Measurements from ENCODE around the gene AMPD2. TPM values are rescaled to one million over a fixed set of nuclear protein-coding genes. Genes with fewer than 3 reads are reported as not detected.
A peak's percentile ranks its signal among the peaks of the same experiment; 100 is the strongest.

AMPD2 gene
- total RNA-seq, result 10 to 100 TPM; 71.1 to 76.0 TPM
- 10 to 100 TPM; 21.9 to 33.9 (median 24.4) TPM for polyA plus RNA-seq
- 68.2 to 152 (median 107) reads per million in 6 experiments for total RNA-seq

DNA sequence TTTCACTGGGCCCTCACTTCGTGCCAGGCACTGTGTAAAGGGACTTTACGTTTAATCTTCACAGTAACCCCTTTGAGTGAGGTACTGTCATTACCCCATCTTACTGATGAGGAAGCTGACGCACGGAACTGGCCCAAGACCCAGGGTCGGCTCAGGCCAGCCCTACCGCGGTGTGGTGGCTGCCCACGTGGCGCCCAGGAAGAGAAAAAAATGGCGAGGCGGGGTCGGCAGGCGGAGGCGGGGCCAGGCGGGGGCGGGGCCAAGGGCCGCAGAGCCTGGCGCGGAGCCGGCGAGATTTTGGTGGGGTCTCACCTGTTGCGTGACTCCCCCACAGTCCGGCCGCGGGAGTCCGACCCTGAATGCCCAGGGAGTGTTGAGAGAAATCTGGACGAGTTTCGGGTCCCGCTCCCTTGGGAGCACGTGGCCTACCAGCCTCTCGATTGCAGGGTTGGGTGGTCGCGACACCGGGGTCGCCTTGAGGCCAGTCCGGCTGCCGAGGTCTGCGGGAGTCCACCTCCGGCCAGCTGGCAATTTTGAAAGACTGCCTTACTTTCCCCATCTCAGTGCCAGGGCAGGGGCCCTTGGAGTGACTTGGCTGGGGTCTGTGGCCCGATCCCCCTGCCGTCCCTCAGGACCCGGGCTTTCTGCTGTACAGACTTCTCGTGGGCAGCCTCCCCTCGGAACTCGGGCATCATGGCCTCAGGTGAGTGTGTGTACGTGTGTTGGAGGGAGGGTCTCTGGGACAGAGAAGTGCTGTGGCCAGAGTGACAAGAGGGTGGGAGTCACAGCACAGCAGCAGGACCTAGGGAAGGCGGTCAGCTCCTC is at the start of gene AMPD2, which contains the start of gene GNAT2:
AMPD2 (plus strand) TSS at position 262 of the 825 bp plus-strand sequence. CDS start 1,339 bp downstream, outside the sequence.
GNAT2 (minus strand) TSS at position 41 of the 825 bp plus-strand sequence. CDS start 6,746 bp downstream, outside the sequence.
- POLR2A ChIA-PET, result interaction anchor here (0.7 to 4.7 kb wide), 6 partner anchors 18 to 365 kb away, joined by 3 to 48 read pairs (median 4); partner anchors contain the start of genes AHCYL1, ATXN7L2 and GNAI3
- H3K27ac Mint-ChIP-seq, result peak within 1 kb of the TSS; percentile 92 to 99 (median 98)
- H3K9me3 Mint-ChIP-seq, result no peaks in the 10 kb centered on the region
- no peaks in the 10 kb centered on the region for H3K27me3 Mint-ChIP-seq
- H3K4me1 Mint-ChIP-seq, result peaks cover 46 to 84% (median 68%) of the 10 kb centered on the region in 4 donors
- H3K36me3 Mint-ChIP-seq, result no peaks in the 10 kb centered on the region
- peak within 1 kb of the TSS; percentile 91 to 99 (median 97) for H3K4me3 Mint-ChIP-seq
- DNase-seq (peak; percentile 44 to 85 (median 66)), ATAC-seq (peak; percentile 15 to 35)

- DNase-seq (no peak), ATAC-seq (no peak)
- H3K27ac Mint-ChIP-seq, result no peak overlapping the region
- no peaks in the 10 kb centered on the region for H3K9me3 Mint-ChIP-seq
- H3K4me1 Mint-ChIP-seq, result peaks cover 22 to 38% (median 33%) of the 10 kb centered on the region in 4 donors
- no peaks in the 10 kb centered on the region for H3K27me3 Mint-ChIP-seq
- peaks cover 0 to 20% (median 0%) of the 10 kb centered on the region in 3 donors for H3K36me3 Mint-ChIP-seq
- POLR2A ChIA-PET, result no interaction called here
- H3K4me3 Mint-ChIP-seq, result no peak overlapping the region
Measured at GRCh38 chr1:109570414-109570813, 49.2 kb upstream of the AMPD2 start.

- POLR2A ChIA-PET, result no interaction called here
- no peaks in the 10 kb centered on the region for H3K27me3 Mint-ChIP-seq
- no peaks in the 10 kb centered on the region for H3K9me3 Mint-ChIP-seq
- H3K4me1 Mint-ChIP-seq, result peaks cover 10 to 21% (median 12%) of the 10 kb centered on the region in 4 donors
- H3K27ac Mint-ChIP-seq, result peak overlapping the region in 3 of 10 donors; percentile 22 to 47 (median 28)
- DNase-seq (no peak), ATAC-seq (no peak)
- no peak overlapping the region for H3K4me3 Mint-ChIP-seq
- H3K36me3 Mint-ChIP-seq, result peaks cover 0 to 48% (median 3%) of the 10 kb centered on the region in 3 donors
Measured at GRCh38 chr1:109573785-109574184, 45.9 kb upstream of the AMPD2 start.

- ATAC-seq, result no peak
- no peak for DNase-seq
- peaks cover 9 to 85% (median 10%) of the 10 kb centered on the region in 3 donors for H3K36me3 Mint-ChIP-seq
- H3K27me3 Mint-ChIP-seq, result no peaks in the 10 kb centered on the region
- peaks cover 0 to 7% (median 3%) of the 10 kb centered on the region in 4 donors for H3K4me1 Mint-ChIP-seq
- no peaks in the 10 kb centered on the region for H3K9me3 Mint-ChIP-seq
- peak overlapping the region in 4 of 10 donors; percentile 14 to 39 (median 18) for H3K27ac Mint-ChIP-seq
- POLR2A ChIA-PET, result interaction anchor here (0.6 kb wide), 1 partner anchor 95 kb away, joined by 3 read pairs; no protein-coding TSS in a partner anchor
- no peak overlapping the region for H3K4me3 Mint-ChIP-seq
Measured at GRCh38 chr1:109578947-109579443, 40.6 kb upstream of the AMPD2 start.

DNA sequence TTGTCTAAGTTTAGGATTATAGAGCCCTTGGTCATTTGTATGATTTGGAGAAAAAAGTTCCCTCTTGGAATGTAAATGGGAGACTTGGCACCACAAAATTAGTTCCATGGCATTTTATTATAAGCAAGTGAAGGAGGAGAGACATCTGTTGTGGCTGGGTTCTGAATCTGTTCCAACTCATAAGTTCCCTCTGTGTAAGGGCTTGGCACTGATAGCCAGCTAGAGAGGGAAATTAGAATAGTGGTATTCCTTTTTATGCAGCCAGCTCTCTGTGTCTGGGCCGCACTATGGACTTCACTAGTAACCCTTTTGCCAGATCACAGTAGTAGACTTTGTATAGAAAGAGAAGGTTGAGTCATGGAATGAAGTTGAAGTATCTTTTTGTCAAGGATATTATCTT is 40.1 kb upstream of the AMPD2 start:
- Mint-ChIP-seq H3K9me3 (no peaks in the 10 kb centered on the region), H3K36me3 (peaks cover 9 to 89% (median 12%) of the 10 kb centered on the region in 3 donors), H3K4me1 (peaks cover 0 to 7% (median 2%) of the 10 kb centered on the region in 4 donors), H3K27me3 (no peaks in the 10 kb centered on the region), H3K4me3 (no peak overlapping the region), H3K27ac (peak overlapping the region in 1 of 10 donors; percentile 17)
- POLR2A ChIA-PET, result interaction anchor here (0.6 kb wide), 1 partner anchor 95 kb away, joined by 3 read pairs; no protein-coding TSS in a partner anchor
- ATAC-seq (no peak), DNase-seq (no peak)

DNA sequence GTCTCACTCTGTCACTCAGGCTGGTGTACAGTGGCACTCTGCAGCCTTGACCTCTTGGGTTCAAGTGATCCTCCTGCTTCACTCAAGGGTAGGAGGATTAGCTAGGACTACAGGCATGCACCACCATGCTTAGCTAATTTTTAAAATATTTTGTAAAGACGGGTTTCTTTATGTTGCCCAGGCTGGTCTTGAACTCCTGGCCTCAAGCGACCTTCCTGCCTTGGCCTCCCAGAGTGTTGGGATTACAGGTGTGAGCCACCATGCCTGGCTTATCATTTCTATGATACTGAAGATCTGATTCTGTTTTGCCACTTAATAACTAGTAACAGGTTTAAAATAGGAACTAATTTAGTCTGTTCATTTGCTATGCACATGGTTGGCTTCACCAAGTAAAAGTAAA is 37.6 kb upstream of the AMPD2 start:
- Mint-ChIP-seq H3K36me3 (peaks cover 15 to 87% (median 25%) of the 10 kb centered on the region in 3 donors), H3K27ac (no peak overlapping the region), H3K27me3 (no peaks in the 10 kb centered on the region), H3K4me1 (peaks cover 0 to 5% (median 1%) of the 10 kb centered on the region in 4 donors), H3K9me3 (no peaks in the 10 kb centered on the region), H3K4me3 (no peak overlapping the region)
- DNase-seq (no peak), ATAC-seq (no peak)
- POLR2A ChIA-PET, result no interaction called here

DNA sequence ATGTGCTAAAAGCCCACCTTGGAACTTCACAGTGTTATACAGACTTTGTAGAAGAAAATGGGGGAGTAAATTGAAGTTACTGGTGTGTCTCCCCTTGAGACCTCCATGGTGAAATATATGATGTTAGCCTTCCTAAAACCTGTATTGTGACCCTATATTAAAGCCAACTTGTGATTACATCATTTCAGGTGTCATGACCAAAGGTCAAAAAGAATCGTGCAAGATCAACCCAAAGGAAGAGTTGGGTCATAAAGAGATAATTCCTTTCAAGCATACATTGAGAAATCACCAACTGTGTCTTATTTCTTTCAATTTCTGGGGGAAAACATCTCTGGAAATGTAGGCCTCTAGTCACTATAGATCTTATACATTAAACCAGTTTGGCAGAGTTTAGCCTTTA is 34.9 kb upstream of the AMPD2 start:
- DNase-seq (no peak), ATAC-seq (no peak)
- Mint-ChIP-seq H3K27me3 (no peaks in the 10 kb centered on the region), H3K4me3 (no peak overlapping the region), H3K4me1 (peaks cover 0 to 6% (median under 1%) of the 10 kb centered on the region in 4 donors), H3K36me3 (peaks cover 14 to 92% (median 21%) of the 10 kb centered on the region in 3 donors), H3K9me3 (no peaks in the 10 kb centered on the region), H3K27ac (peak overlapping the region in 2 of 10 donors; percentile 6 to 66)
- POLR2A ChIA-PET, result no interaction called here

DNA sequence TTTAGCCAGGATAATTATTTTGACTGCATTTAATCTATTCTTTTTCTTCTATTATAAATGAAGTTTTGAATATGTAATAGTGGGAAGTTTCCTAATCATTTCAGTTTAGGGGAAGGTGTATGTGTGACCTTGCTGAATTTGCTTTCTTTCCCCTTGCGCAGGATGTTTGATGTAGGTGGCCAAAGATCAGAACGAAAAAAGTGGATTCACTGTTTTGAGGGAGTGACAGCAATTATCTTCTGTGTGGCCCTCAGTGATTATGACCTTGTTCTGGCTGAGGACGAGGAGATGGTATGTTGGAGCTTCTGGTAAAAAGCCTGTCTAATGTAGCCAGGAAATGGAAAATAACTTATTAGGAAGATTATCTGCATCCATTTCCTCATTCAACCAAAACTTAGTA is 33.6 kb upstream of the AMPD2 start:
- no peaks in the 10 kb centered on the region for H3K27me3 Mint-ChIP-seq
- peaks cover 14 to 91% (median 19%) of the 10 kb centered on the region in 3 donors for H3K36me3 Mint-ChIP-seq
- ATAC-seq, result no peak
- POLR2A ChIA-PET, result no interaction called here
- H3K4me1 Mint-ChIP-seq, result peaks cover 0 to 6% (median 0%) of the 10 kb centered on the region in 4 donors
- peak overlapping the region in 1 of 10 donors; percentile 30 for H3K27ac Mint-ChIP-seq
- no peak for DNase-seq
- no peak overlapping the region for H3K4me3 Mint-ChIP-seq
- H3K9me3 Mint-ChIP-seq, result no peaks in the 10 kb centered on the region

- H3K4me1 Mint-ChIP-seq, result peaks cover 0 to 6% (median 0%) of the 10 kb centered on the region in 4 donors
- POLR2A ChIA-PET, result no interaction called here
- H3K4me3 Mint-ChIP-seq, result no peak overlapping the region
- DNase-seq (no peak), ATAC-seq (no peak)
- H3K36me3 Mint-ChIP-seq, result peaks cover 14 to 89% (median 23%) of the 10 kb centered on the region in 3 donors
- peak overlapping the region in 6 of 10 donors; percentile 15 to 78 (median 34) for H3K27ac Mint-ChIP-seq
- no peaks in the 10 kb centered on the region for H3K27me3 Mint-ChIP-seq
- no peaks in the 10 kb centered on the region for H3K9me3 Mint-ChIP-seq
Measured at GRCh38 chr1:109589177-109589576, 30.5 kb upstream of the AMPD2 start.

GRCh38 chr1:109589679-109590078 is 30.0 kb upstream of the AMPD2 start:
- no peak overlapping the region for H3K4me3 Mint-ChIP-seq
- H3K36me3 Mint-ChIP-seq, result peaks cover 11 to 89% (median 24%) of the 10 kb centered on the region in 3 donors
- ATAC-seq (no peak), DNase-seq (no peak)
- peak overlapping the region in 6 of 10 donors; percentile 23 to 78 (median 42) for H3K27ac Mint-ChIP-seq
- H3K9me3 Mint-ChIP-seq, result no peaks in the 10 kb centered on the region
- H3K27me3 Mint-ChIP-seq, result no peaks in the 10 kb centered on the region
- H3K4me1 Mint-ChIP-seq, result peaks cover 0 to 6% (median 0%) of the 10 kb centered on the region in 4 donors
- POLR2A ChIA-PET, result no interaction called here

DNA sequence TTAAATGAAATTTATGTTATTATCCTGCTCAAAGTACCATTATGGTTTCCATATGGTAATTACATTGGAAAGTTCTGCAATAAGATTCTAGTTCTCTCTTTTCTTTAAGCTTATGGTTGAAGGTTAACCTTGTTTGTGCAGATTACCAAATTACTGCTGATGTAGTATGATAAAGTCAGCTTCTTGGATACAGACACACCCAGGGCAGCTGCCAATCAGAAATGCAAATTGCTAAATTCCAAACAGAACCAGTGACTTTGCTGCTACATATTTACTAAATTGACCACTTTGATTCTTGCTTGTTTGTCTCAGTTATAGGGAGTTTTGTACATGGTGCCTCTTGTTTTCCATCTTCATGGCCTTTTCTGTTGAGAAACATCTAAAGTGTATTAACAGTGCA is 26.7 kb upstream of the AMPD2 start:
- Mint-ChIP-seq H3K4me3 (no peak overlapping the region), H3K9me3 (no peaks in the 10 kb centered on the region)
- DNase-seq, result no peak

DNA sequence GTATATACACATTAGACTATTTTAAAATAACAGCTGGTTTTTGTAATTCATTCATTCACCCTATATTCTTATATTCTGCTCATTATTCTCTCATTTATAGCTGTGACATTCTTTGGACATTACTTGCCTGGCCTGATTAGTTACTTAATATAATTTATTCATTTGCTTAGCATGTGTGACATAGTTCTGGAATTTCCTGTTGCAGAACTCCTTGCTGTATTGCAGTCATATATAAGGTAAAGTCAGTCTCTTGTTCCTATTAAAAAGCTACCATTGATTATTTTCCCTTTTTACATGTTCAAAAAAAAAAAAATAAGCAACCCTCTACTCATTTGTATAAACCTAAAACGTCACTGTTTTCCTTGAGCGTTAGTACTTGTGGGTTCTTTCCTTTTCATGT is 24.1 kb upstream of the AMPD2 start:
- ATAC-seq (no peak), DNase-seq (no peak)
- no peak overlapping the region for H3K27ac Mint-ChIP-seq
- H3K9me3 Mint-ChIP-seq, result no peaks in the 10 kb centered on the region
- H3K4me1 Mint-ChIP-seq, result no peaks in the 10 kb centered on the region
- no peaks in the 10 kb centered on the region for H3K27me3 Mint-ChIP-seq
- H3K4me3 Mint-ChIP-seq, result no peak overlapping the region
- peaks cover 0 to 67% (median 12%) of the 10 kb centered on the region in 3 donors for H3K36me3 Mint-ChIP-seq
- POLR2A ChIA-PET, result interaction anchor here (0.7 to 0.9 kb wide), 2 partner anchors 24 to 26 kb away, joined by 3 to 4 read pairs; partner anchors contain the start of genes AMPD2 and GNAT2

More for the DNA sequence above, 26.7 kb upstream of the AMPD2 start:
- ATAC-seq, result no peak
- POLR2A ChIA-PET, result no interaction called here
- H3K27ac Mint-ChIP-seq, result no peak overlapping the region
- H3K36me3 Mint-ChIP-seq, result peaks cover 0 to 81% (median 20%) of the 10 kb centered on the region in 3 donors
- peaks cover 0 to 3% (median 0%) of the 10 kb centered on the region in 4 donors for H3K4me1 Mint-ChIP-seq
- no peaks in the 10 kb centered on the region for H3K27me3 Mint-ChIP-seq

Measured in naive thymus-derived CD8-positive, alpha-beta T cell (primary cell).